ENCODE data around the gene DYNLT2B.

GRCh38 chr3:196355668-196356067, 37.6 kb upstream of the DYNLT2B start:
- no peak for TF ChIP-seq EZH2 (IDR thresholded peaks at IDR 0.05)
- no peak for TF ChIP-seq CTCF (IDR thresholded peaks at IDR 0.05)
- TF ChIP-seq EZH2phosphoT487 (IDR thresholded peaks at IDR 0.05): no peak

All from neural progenitor cell (in vitro differentiated cells).